ENCODE measurements around the gene CYTH4.
A peak's percentile ranks its signal among the peaks of the same experiment; 100 is the strongest.
"Not testable (repeated sequence)": the region's sequence is repeated elsewhere in the genome, so short reads cannot be mapped to it uniquely, and the experiment has no call there.

CYTH4 gene

GRCh38 chr22:37243402-37244113 is 38.8 kb upstream of the CYTH4 start:
- peak; percentile 0 for ATAC-seq
- Mint-ChIP-seq H3K4me3 (peak overlapping the region; percentile 90), H3K36me3 (ENCODE audit: low read depth) (peaks cover 37% of the 10 kb centered on the region), H3K9me3 (no peaks in the 10 kb centered on the region), H3K4me1 (peaks cover 61% of the 10 kb centered on the region), H3K27ac (peak overlapping the region; percentile 96), H3K27me3 (no peaks in the 10 kb centered on the region)
- no peak for DNase-seq

DNA sequence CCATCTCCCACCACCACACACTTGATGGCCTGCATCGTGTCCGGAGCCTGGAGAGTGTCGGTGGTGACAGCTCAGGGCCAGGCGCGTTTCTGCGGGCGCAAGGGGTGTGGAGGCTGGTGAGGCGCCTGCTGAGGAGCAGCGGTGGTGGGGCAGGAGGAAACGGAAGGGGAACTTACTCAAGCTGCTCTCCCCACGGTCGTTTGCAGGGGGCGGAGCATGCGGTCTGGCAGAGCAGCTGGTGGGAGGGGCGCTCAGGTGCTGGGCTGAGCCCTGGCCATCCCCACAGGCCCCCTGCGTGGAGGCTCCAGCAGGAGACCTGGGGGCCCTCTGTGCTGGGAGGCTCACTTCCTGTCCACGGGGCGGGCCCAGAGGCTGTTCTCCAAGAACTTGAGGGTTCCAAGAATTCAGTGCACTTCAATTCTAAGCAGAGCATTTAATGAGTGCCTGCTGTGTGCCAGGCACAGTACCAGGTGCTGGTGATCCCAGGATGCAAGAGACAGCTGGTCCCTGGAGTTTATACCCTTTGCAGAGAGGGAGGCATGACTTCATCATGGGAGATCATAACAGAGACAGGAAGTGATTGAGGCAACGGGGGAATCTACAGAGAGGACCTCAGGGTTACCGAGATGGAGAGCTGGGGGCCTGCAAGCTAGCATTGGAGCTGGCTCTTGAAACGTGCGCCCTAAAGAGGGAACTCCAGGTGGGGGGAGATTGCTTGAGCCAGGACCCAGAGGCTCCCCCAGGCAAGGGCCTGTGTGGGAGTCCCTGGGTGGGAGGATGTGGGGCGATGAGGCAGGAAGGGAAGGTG is 38.0 kb upstream of the CYTH4 start, which contains the start of gene RAC2:
Gene RAC2 (minus strand): TSS at position 156 of the 808 bp plus-strand sequence. CDS start 121 bp downstream, at position 35.
- Mint-ChIP-seq H3K27ac (peak within 1 kb of the TSS; percentile 96), H3K4me1 (peaks cover 55% of the 10 kb centered on the region), H3K4me3 (peak within 1 kb of the TSS; percentile 90), H3K36me3 (ENCODE audit: low read depth) (peaks cover 32% of the 10 kb centered on the region), H3K27me3 (no peaks in the 10 kb centered on the region), H3K9me3 (no peaks in the 10 kb centered on the region)
- ATAC-seq (peak; percentile 62), DNase-seq (peak; percentile 94)

DNA sequence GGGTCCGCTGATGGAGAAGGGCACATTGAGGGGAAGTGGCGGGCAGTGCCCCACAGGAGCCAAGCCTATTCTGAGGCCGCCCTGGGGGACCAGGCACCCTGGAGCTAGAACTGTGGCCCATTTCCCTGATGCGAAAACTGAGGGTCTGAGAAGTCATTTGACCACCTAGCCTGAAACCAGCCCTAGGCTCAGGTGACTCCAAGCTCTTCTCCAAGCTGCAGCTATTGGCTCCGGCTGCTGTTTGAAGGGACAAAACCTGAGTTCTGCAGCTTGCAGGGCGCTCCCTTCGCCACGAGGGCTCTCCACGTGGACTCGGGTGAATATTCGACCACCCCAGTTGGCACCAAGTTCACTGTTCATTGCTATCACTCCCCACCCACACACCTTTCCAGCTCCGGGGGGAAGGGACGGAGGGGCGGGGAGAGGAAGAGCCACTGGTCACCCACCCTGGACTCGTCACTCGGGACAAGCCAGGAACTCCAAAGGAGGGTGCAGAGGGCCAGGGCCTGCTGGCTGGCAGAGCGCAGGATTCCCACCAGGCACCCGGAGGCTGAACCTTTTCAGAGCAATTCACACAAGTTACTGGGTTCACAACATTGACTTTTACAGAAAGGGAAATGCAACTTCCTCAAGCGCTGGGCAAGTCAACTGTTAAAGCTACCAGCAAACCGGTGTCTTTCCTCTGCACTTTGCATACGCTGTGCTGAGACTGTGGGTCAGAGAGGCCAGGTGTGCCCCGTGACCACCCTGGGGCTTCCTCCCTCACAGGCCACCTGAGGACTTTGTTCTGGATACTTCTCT is 37.2 kb upstream of the CYTH4 start:
- DNase-seq = no peak
- Mint-ChIP-seq H3K27me3 (no peaks in the 10 kb centered on the region), H3K9me3 (no peaks in the 10 kb centered on the region), H3K36me3 (ENCODE audit: low read depth) (peaks cover 30% of the 10 kb centered on the region), H3K4me3 (peak overlapping the region; percentile 90), H3K4me1 (peaks cover 52% of the 10 kb centered on the region), H3K27ac (peak overlapping the region; percentile 96)
- ATAC-seq = no peak

- Mint-ChIP-seq H3K36me3 (ENCODE audit: low read depth) (peaks cover 24% of the 10 kb centered on the region), H3K27me3 (no peaks in the 10 kb centered on the region), H3K27ac (no peak overlapping the region), H3K4me1 (peaks cover 46% of the 10 kb centered on the region), H3K9me3 (no peaks in the 10 kb centered on the region), H3K4me3 (no peak overlapping the region)
- DNase-seq = no peak
- ATAC-seq = no peak
These were observed 36.6 kb upstream of the CYTH4 start for GRCh38 chr22:37245740-37246139.

GRCh38 chr22:37248251-37248650 is 34.1 kb upstream of the CYTH4 start:
- ATAC-seq (no peak), DNase-seq (no peak)
- Mint-ChIP-seq H3K27me3 (no peaks in the 10 kb centered on the region), H3K4me1 (peaks cover 27% of the 10 kb centered on the region), H3K36me3 (ENCODE audit: low read depth) (peaks cover 4% of the 10 kb centered on the region), H3K4me3 (no peak overlapping the region), H3K27ac (no peak overlapping the region), H3K9me3 (no peaks in the 10 kb centered on the region)

GRCh38 chr22:37249986-37250385 is 32.3 kb upstream of the CYTH4 start:
- no peaks in the 10 kb centered on the region for H3K27me3 Mint-ChIP-seq
- DNase-seq (no peak), ATAC-seq (no peak)
- H3K27ac Mint-ChIP-seq = peak overlapping the region; percentile 52
- no peaks in the 10 kb centered on the region for H3K9me3 Mint-ChIP-seq
- H3K4me1 Mint-ChIP-seq = peaks cover 26% of the 10 kb centered on the region
- H3K36me3 Mint-ChIP-seq (ENCODE audit: low read depth) = no peaks in the 10 kb centered on the region
- H3K4me3 Mint-ChIP-seq = no peak overlapping the region

GRCh38 chr22:37251836-37252235 is 30.5 kb upstream of the CYTH4 start:
- H3K36me3 Mint-ChIP-seq (ENCODE audit: low read depth); H3K9me3 Mint-ChIP-seq; DNase-seq; H3K27ac Mint-ChIP-seq; ATAC-seq; H3K27me3 Mint-ChIP-seq; H3K4me3 Mint-ChIP-seq: not testable (repeated sequence)
- H3K4me1 Mint-ChIP-seq = peaks cover 38% of the 10 kb centered on the region

DNA sequence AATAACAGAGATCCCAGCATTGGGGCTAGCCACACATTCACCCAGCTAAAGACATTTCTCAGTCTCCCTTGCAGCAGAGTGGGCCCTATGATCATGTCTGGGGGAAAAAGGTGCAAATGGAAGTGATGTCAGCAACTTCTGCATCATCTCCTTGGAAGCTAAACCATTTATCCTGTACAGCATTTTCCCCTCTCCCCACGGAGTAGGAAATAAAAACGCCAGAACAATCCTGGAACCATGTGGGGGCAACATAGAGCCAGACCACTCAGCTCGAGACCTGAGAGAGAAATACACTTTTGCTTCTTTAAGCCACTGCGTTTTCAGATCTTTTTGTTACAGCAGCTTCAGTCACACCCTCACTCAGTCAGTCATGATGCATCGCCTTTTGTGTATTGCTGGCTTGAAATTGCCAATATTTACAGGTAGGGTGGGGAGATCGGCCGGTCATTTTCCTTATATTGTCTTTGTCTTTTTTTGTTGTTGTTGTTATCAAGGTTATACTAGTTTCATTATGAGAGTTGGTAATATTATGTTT is 29.1 kb upstream of the CYTH4 start:
- H3K27ac Mint-ChIP-seq = no peak overlapping the region
- no peaks in the 10 kb centered on the region for H3K36me3 Mint-ChIP-seq (ENCODE audit: low read depth)
- DNase-seq (no peak), ATAC-seq (no peak)
- H3K9me3 Mint-ChIP-seq = no peaks in the 10 kb centered on the region
- H3K4me3 Mint-ChIP-seq = no peak overlapping the region
- no peaks in the 10 kb centered on the region for H3K27me3 Mint-ChIP-seq
- peaks cover 41% of the 10 kb centered on the region for H3K4me1 Mint-ChIP-seq

DNA sequence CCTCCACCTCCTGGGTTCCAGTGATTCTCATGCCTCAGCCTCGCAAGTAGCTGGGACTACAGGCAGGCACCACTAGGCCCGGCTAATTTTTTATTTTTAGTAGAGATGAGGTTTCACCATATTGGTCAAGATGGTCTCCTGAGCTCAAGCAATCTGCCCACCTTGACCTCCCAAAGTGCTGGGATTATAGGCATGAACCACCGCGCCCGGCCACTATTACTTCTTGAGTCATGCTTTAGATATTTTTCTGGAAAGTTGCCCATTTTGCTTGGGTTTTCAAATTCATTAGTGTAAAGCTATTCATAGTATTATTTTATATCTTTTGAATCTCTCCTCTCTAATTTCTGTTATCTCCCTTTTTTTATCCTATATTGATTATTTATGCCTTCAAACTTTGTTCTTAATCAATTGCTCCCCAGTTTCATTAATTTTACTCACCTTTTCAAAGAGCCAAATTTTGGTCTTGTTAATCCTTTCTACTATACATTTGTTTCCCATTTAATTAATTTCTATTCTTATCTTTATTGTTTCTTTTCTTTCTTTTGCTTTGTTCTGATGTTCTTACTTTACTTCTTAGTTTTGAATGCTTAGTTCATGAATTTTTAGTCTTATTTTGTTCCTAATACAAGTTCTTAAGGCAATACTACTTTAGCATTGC is 28.0 kb upstream of the CYTH4 start:
- no peaks in the 10 kb centered on the region for H3K27me3 Mint-ChIP-seq
- H3K4me1 Mint-ChIP-seq = peaks cover 40% of the 10 kb centered on the region
- no peak for ATAC-seq
- no peak for DNase-seq
- H3K9me3 Mint-ChIP-seq = no peaks in the 10 kb centered on the region
- no peak overlapping the region for H3K27ac Mint-ChIP-seq
- no peak overlapping the region for H3K4me3 Mint-ChIP-seq
- H3K36me3 Mint-ChIP-seq (ENCODE audit: low read depth) = no peaks in the 10 kb centered on the region

- peaks cover 43% of the 10 kb centered on the region for H3K4me1 Mint-ChIP-seq
- no peaks in the 10 kb centered on the region for H3K36me3 Mint-ChIP-seq (ENCODE audit: low read depth)
- ATAC-seq = peak; percentile 64
- no peaks in the 10 kb centered on the region for H3K27me3 Mint-ChIP-seq
- no peak overlapping the region for H3K4me3 Mint-ChIP-seq
- no peak overlapping the region for H3K27ac Mint-ChIP-seq
- no peak for DNase-seq
- H3K9me3 Mint-ChIP-seq = no peaks in the 10 kb centered on the region
These were observed 27.5 kb upstream of the CYTH4 start for GRCh38 chr22:37254867-37255233.

DNA sequence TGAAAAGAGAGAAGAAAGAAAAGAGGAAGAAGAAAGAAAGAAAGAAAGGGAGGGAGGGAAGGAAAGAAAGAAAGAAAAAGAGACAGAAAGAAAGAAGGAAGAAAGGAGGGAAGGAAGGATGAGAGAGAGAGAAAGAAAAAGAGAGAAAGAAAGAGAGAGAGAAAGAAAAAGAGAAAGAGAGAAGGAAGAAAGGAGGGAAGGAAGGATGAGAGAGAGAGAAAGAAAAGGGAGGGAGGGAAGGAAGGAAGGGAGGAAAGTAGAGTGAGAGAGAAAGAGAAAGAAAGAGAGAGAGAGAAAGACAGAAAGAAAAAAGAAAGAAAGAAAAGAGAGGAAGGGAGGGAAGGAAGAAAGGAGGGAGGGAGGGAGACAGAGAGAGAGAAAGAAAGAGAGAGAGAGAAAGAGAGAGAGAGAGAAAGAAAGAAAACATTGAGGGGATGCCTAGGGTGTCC is 26.7 kb upstream of the CYTH4 start:
- Mint-ChIP-seq H3K27me3 (no peaks in the 10 kb centered on the region), H3K4me1 (peaks cover 44% of the 10 kb centered on the region), H3K4me3 (no peak overlapping the region), H3K9me3 (no peaks in the 10 kb centered on the region), H3K27ac (no peak overlapping the region), H3K36me3 (ENCODE audit: low read depth) (no peaks in the 10 kb centered on the region)
- no peak for DNase-seq
- ATAC-seq = no peak

DNA sequence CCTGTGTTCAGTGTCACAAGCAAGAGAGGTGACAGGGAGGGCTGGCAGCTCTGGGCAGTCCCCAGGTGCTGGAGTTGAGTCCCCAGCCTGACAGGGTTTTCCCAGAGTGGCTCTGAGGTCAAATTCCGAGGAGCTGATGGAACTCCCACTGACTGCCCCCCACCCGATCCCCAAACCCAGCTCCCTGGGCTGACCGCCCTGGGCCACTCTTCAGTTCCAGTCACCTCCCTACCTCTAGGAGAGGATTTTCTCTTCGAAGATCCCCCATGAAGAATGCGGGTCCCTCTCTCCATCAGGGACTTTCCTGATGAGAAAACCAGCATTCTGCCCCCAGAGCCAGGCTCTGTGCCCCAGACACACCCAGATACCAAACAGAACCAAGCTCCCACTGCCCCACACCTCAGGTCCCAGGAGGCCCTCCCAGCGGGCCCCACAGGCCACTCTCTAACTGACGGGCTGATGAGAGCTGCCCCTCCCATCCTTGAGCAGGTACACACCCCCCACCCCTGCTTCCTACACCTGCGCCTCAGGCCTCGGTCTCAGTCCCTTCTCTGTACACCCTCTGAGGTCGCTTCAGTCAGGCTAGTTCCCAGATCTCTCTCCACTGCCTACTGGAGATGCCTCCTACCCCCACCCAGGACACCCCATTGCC is 26.1 kb upstream of the CYTH4 start:
- no peaks in the 10 kb centered on the region for H3K36me3 Mint-ChIP-seq (ENCODE audit: low read depth)
- H3K9me3 Mint-ChIP-seq = no peaks in the 10 kb centered on the region
- DNase-seq = no peak
- no peaks in the 10 kb centered on the region for H3K27me3 Mint-ChIP-seq
- H3K4me3 Mint-ChIP-seq = no peak overlapping the region
- no peak overlapping the region for H3K27ac Mint-ChIP-seq
- peaks cover 49% of the 10 kb centered on the region for H3K4me1 Mint-ChIP-seq
- no peak for ATAC-seq

DNA sequence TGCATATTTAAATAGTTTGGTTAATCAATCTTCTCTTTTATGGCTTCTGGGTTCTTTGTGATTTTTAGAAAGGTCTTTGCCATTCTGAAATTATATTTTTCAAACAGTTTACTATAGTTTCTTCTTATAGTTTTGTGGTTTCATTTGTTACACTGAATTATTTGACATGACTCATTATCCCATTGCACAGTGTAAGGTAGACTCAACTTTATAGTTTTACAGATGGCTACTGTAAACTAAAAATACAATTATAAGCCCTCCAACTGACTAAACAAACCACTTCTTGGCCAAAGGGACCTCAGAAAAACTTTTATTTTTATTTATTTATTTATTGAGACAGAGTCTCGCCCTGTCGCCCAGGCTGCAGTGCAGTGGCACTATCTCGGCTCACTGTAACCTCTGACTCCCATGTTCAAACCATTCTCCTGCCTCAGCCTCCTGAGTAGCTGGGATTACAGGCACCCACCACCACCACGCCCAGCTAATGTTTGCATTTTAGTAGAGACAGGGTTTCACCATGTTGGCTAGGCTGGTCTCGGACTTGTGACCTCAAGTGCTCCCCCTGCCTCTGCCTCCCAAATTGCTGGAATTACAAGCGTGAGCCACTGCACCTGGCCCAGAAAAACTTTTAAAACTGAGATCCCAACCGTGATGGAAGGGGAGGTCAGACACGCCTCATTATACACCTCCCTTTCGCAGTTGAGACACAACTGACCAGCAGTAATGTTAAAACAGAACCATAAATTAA is 24.1 kb upstream of the CYTH4 start:
- Mint-ChIP-seq H3K4me3 (no peak overlapping the region), H3K4me1 (peaks cover 49% of the 10 kb centered on the region), H3K36me3 (ENCODE audit: low read depth) (no peaks in the 10 kb centered on the region), H3K9me3 (no peaks in the 10 kb centered on the region), H3K27ac (no peak overlapping the region), H3K27me3 (peaks cover 3% of the 10 kb centered on the region)
- DNase-seq = no peak
- ATAC-seq = no peak
